ENCODE results near the gene TNFSF12. TPM values are rescaled to one million over a fixed set of nuclear protein-coding genes. Genes with fewer than 3 reads are reported as not detected.

TNFSF12 gene
- total RNA-seq, 4 donors from 2014 or later, result 29.2 to 64.5 (median 41.5) TPM

DNA sequence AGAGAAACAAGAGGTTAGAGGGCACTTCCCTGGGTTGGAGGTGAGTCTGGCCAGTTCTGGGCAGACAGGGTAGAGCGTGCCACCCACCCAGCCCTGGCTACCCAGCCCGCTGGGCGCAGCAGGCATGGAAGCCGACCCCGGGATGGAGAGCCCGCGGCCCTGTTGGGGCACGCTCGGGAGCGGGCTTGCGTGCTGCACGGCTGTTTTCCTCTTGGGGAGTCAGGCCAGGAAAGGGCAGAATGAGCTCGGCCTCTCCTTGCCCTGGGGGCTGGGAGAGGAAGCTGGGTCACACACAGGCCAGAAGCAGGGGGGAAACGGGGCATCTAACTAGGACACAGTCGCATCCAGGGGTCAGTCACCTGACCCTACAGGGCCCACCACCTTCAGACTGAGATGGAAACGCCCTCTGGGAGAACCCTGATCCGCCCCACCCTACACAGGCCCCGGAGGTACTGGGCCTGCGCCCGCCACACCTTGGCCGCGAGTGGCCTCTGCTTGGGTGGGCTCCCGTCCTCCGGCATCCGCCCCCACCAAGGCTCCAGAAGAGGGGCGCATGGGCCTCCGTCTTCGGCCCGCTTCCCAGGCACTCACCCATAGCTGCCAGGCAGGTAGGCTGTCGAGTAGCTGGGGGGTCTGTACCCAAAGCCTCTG is 39.8 kb downstream of the TNFSF12 start:
- ATAC-seq (ENCODE audit: low FRiP score), result no peak
- TF ChIP-seq, protein P1, sequence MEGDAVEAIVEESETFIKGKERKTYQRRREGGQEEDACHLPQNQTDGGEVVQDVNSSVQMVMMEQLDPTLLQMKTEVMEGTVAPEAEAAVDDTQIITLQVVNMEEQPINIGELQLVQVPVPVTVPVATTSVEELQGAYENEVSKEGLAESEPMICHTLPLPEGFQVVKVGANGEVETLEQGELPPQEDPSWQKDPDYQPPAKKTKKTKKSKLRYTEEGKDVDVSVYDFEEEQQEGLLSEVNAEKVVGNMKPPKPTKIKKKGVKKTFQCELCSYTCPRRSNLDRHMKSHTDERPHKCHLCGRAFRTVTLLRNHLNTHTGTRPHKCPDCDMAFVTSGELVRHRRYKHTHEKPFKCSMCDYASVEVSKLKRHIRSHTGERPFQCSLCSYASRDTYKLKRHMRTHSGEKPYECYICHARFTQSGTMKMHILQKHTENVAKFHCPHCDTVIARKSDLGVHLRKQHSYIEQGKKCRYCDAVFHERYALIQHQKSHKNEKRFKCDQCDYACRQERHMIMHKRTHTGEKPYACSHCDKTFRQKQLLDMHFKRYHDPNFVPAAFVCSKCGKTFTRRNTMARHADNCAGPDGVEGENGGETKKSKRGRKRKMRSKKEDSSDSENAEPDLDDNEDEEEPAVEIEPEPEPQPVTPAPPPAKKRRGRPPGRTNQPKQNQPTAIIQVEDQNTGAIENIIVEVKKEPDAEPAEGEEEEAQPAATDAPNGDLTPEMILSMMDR (IDR thresholded peaks at IDR 0.05), result no peak
- DNase-seq (ENCODE audit: low spot score), result no peak

- TF ChIP-seq, protein P1 (IDR thresholded peaks at IDR 0.05), result peak in 2 of 3 donors; percentile 33 to 47
- ATAC-seq (ENCODE audit: low FRiP score) (peak; percentile 70), DNase-seq (ENCODE audit: low spot score) (peak; percentile 64)
Observed at GRCh38 chr17:7589204-7589868, 40.5 kb downstream of the TNFSF12 start.

- ATAC-seq (ENCODE audit: low FRiP score), result no peak
- TF ChIP-seq, protein P1 (IDR thresholded peaks at IDR 0.05), result no peak
Observed at GRCh38 chr17:7589891-7590691, 41.2 kb downstream of the TNFSF12 start, which contains the start of gene SOX15. Gene SOX15 (minus strand): TSS chr17:7590094. CDS start chr17:7589676, 418 bp downstream.

GRCh38 chr17:7590743-7591142 is 41.9 kb downstream of the TNFSF12 start:
- TF ChIP-seq, protein P1 (IDR thresholded peaks at IDR 0.05), result no peak
- DNase-seq (ENCODE audit: low spot score) (no peak), ATAC-seq (ENCODE audit: low FRiP score) (no peak)

More at GRCh38 chr17:7589891-7590691, 41.2 kb downstream of the TNFSF12 start, which contains the start of gene SOX15:
- DNase-seq (ENCODE audit: low spot score), result no peak

DNA sequence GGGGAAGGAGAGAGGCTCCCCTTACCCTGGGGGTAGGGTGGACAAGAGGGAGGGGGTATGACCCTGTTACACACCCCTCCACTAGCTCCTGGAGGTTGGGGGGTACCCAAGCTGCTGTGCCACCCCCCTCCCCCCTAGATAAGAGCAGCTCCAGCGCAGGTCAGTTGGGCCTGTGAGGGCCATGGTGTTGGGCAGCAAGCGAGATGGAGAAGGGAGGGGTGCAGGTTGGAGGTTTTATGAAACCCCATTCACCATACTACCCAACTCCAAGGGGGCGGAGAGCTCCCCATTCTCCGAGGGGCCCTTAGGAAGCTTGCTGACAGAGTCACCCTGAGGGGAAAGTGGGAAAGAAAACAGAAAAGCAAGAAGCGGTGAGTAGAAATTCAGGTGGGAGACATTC is 42.7 kb downstream of the TNFSF12 start:
- ATAC-seq (ENCODE audit: low FRiP score) (no peak), DNase-seq (ENCODE audit: low spot score) (no peak)
- TF ChIP-seq, protein P1 (IDR thresholded peaks at IDR 0.05), result no peak

- ATAC-seq (ENCODE audit: low FRiP score) (no peak), DNase-seq (ENCODE audit: low spot score) (no peak)
- TF ChIP-seq, protein P1 (IDR thresholded peaks at IDR 0.05), result no peak
Observed at GRCh38 chr17:7592422-7593021, 43.7 kb downstream of the TNFSF12 start.
